Measurements from ENCODE around the gene FARSA.
"Not testable (repeated sequence)": the region's sequence is repeated elsewhere in the genome, so short reads cannot be mapped to it uniquely, and the experiment has no call there.

The FARSA gene

GRCh38 chr19:12954612-12954962 lies 21.1 kb upstream of the FARSA start:
- DNase-seq (ENCODE audit: low read depth in 2 of 2, low spot score in 1 of 2) = no peak

GRCh38 chr19:12953799-12954611 lies 20.5 kb upstream of the FARSA start:
- no peak for DNase-seq (ENCODE audit: low read depth in 2 of 2, low spot score in 1 of 2)

DNA sequence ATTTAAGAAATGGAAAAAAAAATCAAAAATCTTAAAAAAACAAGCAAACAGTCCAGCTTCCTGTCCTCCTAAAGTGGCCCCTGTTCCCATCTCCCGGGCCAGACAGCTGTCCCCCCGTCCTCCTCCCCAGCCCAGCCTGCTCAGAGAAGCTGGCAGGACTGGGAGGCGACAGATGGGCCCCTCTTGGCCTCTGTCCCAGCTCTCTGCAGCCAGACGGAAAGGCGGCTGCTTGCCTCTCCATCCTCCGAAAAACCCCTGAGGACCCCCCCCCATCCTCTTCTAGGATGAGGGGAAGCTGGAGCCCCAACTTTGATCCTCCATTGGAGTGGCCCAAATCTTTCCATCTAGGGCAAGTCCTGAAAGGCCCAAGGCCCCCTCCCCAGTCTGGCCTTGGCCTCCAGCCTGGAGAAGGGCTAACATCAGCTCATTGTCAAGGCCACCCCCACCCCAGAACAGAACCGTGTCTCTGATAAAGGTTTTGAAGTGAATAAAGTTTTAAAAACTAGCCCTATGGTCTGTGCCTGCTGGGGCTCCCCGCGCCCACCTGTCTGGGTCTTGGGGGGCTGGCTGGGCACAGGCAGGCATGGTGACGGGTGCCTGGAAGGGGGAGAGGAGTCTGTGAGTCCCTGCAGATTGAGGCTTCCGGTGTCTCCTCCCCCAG lies 19.8 kb upstream of the FARSA start:
- no peak for DNase-seq (ENCODE audit: low read depth in 2 of 2, low spot score in 1 of 2)

DNA sequence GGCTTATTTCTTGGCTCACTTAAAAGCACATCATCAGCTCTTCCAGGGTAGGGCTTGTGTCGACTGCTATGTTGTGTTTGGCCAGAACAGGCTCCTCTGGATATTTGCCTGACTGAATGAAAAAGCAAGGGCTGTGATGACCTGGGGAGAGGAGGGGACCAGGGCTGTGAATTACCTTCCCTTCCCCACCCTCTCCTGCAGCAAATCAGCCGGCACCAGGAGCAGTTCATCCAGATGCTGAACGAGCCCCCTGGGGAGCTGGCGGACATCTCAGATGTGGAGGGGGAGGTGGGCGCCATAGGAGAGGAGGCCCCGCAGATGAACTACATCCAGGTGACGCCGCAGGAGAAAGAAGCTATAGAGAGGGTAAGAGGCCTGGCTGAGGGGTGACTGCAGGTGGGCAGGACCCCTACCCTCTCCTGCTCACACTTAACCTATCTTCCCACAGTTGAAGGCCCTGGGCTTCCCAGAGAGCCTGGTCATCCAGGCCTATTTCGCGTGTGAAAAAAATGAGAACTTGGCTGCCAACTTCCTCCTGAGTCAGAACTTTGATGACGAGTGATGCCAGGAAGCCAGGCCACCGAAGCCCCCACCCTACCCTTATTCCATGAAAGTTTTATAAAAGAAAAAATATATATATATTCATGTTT lies 19.1 kb upstream of the FARSA start:
- DNase-seq (ENCODE audit: low read depth in 2 of 2, low spot score in 1 of 2) = no peak

- DNase-seq (ENCODE audit: low read depth in 2 of 2, low spot score in 1 of 2) = not testable (repeated sequence)
Measured at GRCh38 chr19:12952050-12952449, 18.5 kb upstream of the FARSA start.

- DNase-seq (ENCODE audit: low read depth in 2 of 2, low spot score in 1 of 2) = no peak
Measured at GRCh38 chr19:12949363-12950283, 16.1 kb upstream of the FARSA start.

DNA sequence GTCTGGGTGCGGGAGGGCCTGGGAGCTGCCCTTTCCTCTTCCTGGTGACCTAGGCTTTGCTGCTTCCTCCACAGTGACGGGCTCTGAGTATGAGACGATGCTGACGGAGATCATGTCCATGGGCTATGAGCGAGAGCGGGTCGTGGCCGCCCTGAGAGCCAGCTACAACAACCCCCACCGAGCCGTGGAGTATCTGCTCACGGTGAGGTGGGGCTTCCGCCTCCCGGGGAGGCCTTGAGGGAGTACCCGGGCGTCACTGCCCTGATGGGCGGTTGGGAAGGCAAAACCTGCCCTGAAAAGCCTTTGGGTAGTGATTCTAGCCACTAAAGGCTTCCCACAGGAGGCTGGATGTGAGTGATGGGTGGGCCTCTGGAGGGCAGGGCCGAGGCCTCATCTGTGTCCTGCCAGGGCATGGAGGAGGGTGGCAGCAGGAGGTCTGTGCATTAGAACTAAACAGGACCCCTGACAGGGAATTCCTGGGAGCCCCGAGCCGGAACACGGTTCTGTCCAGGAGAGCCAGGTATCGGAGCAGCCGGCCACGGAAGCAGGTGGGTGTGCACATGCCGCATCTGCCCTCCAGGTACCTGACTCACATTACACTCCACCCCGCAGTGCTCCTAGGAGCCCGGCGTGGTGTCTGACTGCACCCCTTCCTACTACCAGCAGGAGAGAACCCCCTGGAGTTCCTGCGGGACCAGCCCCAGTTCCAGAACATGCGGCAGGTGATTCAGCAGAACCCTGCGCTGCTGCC lies 15.3 kb upstream of the FARSA start:
- DNase-seq (ENCODE audit: low read depth in 2 of 2, low spot score in 1 of 2) = no peak

GRCh38 chr19:12947702-12948611 lies 14.4 kb upstream of the FARSA start:
- DNase-seq (ENCODE audit: low read depth in 2 of 2, low spot score in 1 of 2) = no peak

DNA sequence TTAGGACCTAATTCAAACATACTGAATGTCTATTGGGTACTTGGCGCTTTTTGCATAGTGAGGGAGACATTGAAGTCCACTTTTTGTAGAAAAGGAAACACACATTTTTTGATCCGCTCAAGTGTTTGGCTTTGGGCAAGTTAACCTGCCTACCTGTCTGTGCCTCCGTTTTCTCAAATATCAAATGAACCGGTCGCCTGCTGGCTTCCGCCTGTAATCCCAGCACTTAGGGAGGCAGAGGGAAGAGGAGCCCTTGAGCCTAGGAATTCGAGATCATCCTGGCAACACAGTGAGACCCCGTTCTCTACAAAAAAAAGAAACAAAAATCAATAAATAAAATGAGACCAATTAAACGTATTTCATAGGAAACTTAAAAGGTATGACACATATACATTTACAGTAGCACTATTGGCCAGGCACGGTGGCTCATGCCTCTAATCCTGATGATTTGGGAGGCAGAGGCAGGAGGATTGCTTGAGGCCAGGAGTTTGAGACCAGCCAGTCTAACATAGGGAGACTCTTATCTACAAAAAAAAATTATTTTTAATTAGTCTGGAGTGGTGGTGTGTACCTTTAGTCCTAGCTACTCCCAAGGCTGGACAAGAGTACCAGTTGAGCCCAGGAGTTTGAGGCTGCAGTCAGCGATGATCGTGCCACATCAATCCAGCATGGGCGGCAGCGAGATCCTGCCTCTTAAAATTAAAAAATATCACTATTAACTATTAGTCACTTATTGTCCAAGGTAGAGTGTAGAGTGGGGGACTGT lies 13.4 kb upstream of the FARSA start:
- DNase-seq (ENCODE audit: low read depth in 2 of 2, low spot score in 1 of 2) = no peak

- DNase-seq (ENCODE audit: low read depth in 2 of 2, low spot score in 1 of 2) = no peak
Measured at GRCh38 chr19:12946092-12946721, 12.7 kb upstream of the FARSA start.

GRCh38 chr19:12945479-12946091 lies 12.1 kb upstream of the FARSA start, which contains the start of gene RAD23A:
TSS of gene RAD23A (plus strand) at chr19:12945862. CDS start at chr19:12945949, 87 bp downstream.
- peak; percentile 96 to 97 for DNase-seq (ENCODE audit: low read depth in 2 of 2, low spot score in 1 of 2)

- DNase-seq (ENCODE audit: low read depth in 2 of 2, low spot score in 1 of 2) = no peak
Measured at GRCh38 chr19:12944104-12944674, 10.7 kb upstream of the FARSA start.

DNA sequence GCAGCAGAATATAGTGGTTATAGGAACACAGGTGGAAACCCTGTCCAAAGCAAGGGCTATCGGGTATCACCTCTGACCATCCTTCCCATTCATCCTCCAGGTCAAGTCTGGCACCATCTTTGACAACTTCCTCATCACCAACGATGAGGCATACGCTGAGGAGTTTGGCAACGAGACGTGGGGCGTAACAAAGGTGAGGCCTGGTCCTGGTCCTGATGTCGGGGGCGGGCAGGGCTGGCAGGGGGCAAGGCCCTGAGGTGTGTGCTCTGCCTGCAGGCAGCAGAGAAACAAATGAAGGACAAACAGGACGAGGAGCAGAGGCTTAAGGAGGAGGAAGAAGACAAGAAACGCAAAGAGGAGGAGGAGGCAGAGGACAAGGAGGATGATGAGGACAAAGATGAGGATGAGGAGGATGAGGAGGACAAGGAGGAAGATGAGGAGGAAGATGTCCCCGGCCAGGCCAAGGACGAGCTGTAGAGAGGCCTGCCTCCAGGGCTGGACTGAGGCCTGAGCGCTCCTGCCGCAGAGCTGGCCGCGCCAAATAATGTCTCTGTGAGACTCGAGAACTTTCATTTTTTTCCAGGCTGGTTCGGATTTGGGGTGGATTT lies 10.0 kb upstream of the FARSA start:
- no peak for DNase-seq (ENCODE audit: low read depth in 2 of 2, low spot score in 1 of 2)

- DNase-seq (ENCODE audit: low read depth in 2 of 2, low spot score in 1 of 2) = no peak
Measured at GRCh38 chr19:12940897-12941296, 7.4 kb upstream of the FARSA start.

- DNase-seq (ENCODE audit: low read depth in 2 of 2, low spot score in 1 of 2) = no peak
Measured at GRCh38 chr19:12939975-12940423, 6.5 kb upstream of the FARSA start.

DNA sequence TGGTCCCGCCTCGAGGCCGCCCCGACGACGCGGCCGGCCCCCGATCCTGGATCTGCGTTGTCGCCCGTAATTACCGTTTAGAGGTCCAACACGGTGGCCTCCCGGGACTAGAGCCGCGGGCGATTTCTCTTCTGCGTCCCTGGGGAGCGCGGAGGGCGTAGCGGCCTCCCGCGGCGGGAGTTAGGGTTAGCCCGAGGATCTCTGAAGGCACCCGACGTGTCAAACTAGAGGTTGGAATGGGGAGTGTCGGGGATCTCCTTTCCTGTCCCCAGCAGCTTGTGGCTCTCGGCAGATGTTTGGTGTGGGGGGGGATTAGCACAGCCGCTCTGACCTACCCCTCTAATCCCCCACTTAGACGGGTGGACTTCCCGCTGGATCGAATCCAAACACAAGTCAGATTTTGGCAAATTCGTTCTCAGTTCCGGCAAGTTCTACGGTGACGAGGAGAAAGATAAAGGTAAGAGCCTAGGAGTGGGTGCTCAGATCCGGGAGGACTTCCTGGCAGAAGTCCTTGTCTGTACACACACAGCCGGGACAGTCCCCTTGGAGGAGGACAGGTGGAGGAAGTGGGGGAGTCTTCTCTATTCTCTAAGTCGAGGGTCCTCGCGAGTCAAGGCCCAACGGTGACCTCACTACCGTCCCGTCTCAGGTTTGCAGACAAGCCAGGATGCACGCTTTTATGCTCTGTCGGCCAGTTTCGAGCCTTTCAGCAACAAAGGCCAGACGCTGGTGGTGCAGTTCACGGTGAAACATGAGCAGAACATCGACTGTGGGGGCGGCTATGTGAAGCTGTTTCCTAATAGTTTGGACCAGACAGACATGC lies 5.5 kb upstream of the FARSA start:
- no peak for DNase-seq (ENCODE audit: low read depth in 2 of 2, low spot score in 1 of 2)
